HepG2 (cell line): ENCODE measurements around the gene QRICH2. TPM values are rescaled to one million over a fixed set of nuclear protein-coding genes. Genes with fewer than 3 reads are reported as not detected.
A peak's percentile ranks its signal among the peaks of the same experiment; 100 is the strongest.

ENCODE experiments used
- CREM ChIP-seq, 2 experiments: sonication (generic) in 1 of 2; formaldehyde crosslinking in 1 of 2; IDR thresholded peaks; 2 replicates each; pipeline versions ENCODE4 v1.4.0 to v1.6.1; 2016 to 2020; ENCODE audit warnings: antibody characterized with exemption in 1 of 2, mild to moderate bottlenecking in 1 of 2, missing genetic modification reagents in 1 of 2
- IKZF4 ChIP-seq: sonication (generic); formaldehyde crosslinking; IDR thresholded peaks from 2 replicates; pipeline ENCODE4 v1.5.1; 2020; ENCODE audit warnings: borderline replicate concordance, mild to moderate bottlenecking, low read depth, missing genetic modification reagents; ENCODE audit errors: not compliant biosample characterization
- RCOR2 ChIP-seq: IDR thresholded peaks from 2 replicates; pipeline ENCODE4 v1.6.1; 2016; ENCODE audit warnings: missing biosample characterization, missing genetic modification reagents
- ZIK1 ChIP-seq: sonication (generic); formaldehyde crosslinking; IDR thresholded peaks from 2 replicates; pipeline ENCODE4 v1.5.0; 2020; ENCODE audit warnings: mild to moderate bottlenecking, low read depth, missing genetic modification reagents, borderline replicate concordance
- ZNF263 ChIP-seq: sonication (generic); formaldehyde crosslinking; IDR thresholded peaks from 2 replicates; pipeline ENCODE4 v1.4.0; 2020; ENCODE audit warnings: missing genetic modification reagents
- polyA plus RNA-seq, 8 experiments: library from polyadenylated mRNA; depleted of rRNA in 3 of 8; stranded (reverse) in 7 of 8; unstranded in 1 of 8; fragments of >200 nt; fragmentation: Illumina TruSeq in 4 of 8; extraction: Trizol in 4 of 8; gene quantifications; 2 replicates each; pipeline versions ENCODE4 v1.2.1 to v1.2.3, GENCODE V29; 2011 to 2016; ENCODE audit warnings: low read depth in 4 of 8, missing spikeins in 1 of 8, mixed read lengths in 1 of 8; ENCODE audit not compliant: insufficient read depth in 1 of 8
- total RNA-seq, 5 experiments: library from RNA; depleted of rRNA; stranded (reverse); fragments of >200 nt; fragmentation: Illumina TruSeq; extraction: Trizol; gene quantifications; 2 replicates each; pipeline ENCODE4 v1.2.3, GENCODE V29; 2016; ENCODE audit warnings: low read depth in 1 of 5
- TF ChIP-seq, protein P1 (sequence below): sonication (generic); formaldehyde crosslinking; IDR thresholded peaks from 2 replicates; pipeline ENCODE4 v1.4.0; 2020; ENCODE audit warnings: missing genetic modification reagents, borderline replicate concordance
- TF ChIP-seq, protein P2 (sequence below): sonication (generic); formaldehyde crosslinking; IDR thresholded peaks from 2 replicates; pipeline ENCODE4 v1.4.0; 2020; ENCODE audit warnings: missing genetic modification reagents
- TF ChIP-seq, protein P3 (sequence below): sonication (generic); formaldehyde crosslinking; conservative IDR thresholded peaks from 2 replicates; pipeline ENCODE4 v1.8.0; 2022; ENCODE audit warnings: mild to moderate bottlenecking, moderate library complexity, missing genetic modification reagents
- TF ChIP-seq, protein P4 (sequence below): sonication (generic); formaldehyde crosslinking; IDR thresholded peaks from 2 replicates; pipeline ENCODE4 v1.4.0; 2020; ENCODE audit warnings: missing genetic modification reagents, borderline replicate concordance

Gene QRICH2
- total and polyA plus RNA-seq, 2 of the 13 experiments (the other 11 are each of a cell fraction or from before 2014, with no cell fraction given), result 3.7 to 5.7 TPM

DNA sequence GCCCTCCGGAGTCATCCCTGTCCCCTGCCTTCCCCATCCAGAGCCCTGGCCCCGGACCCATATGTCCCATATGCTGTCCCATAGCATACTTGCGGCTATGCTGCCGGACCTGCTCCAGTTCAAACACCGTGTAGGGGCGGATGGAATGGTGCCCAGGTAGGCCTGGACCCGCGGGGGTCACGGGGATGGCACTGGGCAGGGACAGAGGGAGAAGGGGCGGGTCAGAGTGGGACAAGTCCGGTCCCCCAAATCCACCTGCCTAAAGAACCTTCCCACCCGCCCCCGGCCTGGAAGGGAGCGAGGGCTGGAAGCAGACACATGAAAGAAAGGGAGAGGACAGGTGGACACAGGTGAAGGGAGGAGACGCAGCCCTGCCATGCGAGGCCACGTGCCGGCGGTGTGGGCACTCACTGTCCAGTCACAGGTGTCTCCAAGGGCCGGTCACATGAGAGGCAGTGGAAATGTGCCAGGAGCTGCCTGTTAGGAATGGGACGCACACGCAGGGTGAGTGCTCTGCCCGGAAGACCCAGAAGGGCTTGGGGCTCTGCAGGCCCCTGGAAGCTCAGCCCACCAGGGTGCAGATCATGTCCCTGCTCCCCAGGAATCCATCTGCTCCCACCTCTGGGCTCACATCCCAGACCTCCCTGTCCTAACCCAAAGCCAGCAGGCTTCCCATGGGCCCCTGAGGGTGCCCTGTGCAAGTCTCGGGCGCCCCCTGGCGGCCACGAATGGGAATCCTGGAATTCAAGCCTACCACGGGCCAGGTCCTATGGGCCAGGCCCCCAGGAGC lies 28.9 kb downstream of the QRICH2 start (continued):
- TF ChIP-seq, protein P1, sequence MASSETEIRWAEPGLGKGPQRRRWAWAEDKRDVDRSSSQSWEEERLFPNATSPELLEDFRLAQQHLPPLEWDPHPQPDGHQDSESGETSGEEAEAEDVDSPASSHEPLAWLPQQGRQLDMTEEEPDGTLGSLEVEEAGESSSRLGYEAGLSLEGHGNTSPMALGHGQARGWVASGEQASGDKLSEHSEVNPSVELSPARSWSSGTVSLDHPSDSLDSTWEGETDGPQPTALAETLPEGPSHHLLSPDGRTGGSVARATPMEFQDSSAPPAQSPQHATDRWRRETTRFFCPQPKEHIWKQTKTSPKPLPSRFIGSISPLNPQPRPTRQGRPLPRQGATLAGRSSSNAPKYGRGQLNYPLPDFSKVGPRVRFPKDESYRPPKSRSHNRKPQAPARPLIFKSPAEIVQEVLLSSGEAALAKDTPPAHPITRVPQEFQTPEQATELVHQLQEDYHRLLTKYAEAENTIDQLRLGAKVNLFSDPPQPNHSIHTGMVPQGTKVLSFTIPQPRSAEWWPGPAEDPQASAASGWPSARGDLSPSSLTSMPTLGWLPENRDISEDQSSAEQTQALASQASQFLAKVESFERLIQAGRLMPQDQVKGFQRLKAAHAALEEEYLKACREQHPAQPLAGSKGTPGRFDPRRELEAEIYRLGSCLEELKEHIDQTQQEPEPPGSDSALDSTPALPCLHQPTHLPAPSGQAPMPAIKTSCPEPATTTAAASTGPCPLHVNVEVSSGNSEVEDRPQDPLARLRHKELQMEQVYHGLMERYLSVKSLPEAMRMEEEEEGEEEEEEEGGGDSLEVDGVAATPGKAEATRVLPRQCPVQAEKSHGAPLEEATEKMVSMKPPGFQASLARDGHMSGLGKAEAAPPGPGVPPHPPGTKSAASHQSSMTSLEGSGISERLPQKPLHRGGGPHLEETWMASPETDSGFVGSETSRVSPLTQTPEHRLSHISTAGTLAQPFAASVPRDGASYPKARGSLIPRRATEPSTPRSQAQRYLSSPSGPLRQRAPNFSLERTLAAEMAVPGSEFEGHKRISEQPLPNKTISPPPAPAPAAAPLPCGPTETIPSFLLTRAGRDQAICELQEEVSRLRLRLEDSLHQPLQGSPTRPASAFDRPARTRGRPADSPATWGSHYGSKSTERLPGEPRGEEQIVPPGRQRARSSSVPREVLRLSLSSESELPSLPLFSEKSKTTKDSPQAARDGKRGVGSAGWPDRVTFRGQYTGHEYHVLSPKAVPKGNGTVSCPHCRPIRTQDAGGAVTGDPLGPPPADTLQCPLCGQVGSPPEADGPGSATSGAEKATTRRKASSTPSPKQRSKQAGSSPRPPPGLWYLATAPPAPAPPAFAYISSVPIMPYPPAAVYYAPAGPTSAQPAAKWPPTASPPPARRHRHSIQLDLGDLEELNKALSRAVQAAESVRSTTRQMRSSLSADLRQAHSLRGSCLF (CRISPR knock-in tag), result no peak
- TF ChIP-seq IKZF4 (CRISPR knock-in tag), result no peak
- no peak for TF ChIP-seq CREM (IDR thresholded peaks at IDR 0.05)
- TF ChIP-seq CREM (CRISPR knock-in tag; IDR thresholded peaks at IDR 0.05), result no peak
- TF ChIP-seq, protein P2, sequence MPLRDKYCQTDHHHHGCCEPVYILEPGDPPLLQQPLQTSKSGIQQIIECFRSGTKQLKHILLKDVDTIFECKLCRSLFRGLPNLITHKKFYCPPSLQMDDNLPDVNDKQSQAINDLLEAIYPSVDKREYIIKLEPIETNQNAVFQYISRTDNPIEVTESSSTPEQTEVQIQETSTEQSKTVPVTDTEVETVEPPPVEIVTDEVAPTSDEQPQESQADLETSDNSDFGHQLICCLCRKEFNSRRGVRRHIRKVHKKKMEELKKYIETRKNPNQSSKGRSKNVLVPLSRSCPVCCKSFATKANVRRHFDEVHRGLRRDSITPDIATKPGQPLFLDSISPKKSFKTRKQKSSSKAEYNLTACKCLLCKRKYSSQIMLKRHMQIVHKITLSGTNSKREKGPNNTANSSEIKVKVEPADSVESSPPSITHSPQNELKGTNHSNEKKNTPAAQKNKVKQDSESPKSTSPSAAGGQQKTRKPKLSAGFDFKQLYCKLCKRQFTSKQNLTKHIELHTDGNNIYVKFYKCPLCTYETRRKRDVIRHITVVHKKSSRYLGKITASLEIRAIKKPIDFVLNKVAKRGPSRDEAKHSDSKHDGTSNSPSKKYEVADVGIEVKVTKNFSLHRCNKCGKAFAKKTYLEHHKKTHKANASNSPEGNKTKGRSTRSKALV (CRISPR knock-in tag), result no peak; the same call in 1 of the 2 replicates
- TF ChIP-seq, protein P3, sequence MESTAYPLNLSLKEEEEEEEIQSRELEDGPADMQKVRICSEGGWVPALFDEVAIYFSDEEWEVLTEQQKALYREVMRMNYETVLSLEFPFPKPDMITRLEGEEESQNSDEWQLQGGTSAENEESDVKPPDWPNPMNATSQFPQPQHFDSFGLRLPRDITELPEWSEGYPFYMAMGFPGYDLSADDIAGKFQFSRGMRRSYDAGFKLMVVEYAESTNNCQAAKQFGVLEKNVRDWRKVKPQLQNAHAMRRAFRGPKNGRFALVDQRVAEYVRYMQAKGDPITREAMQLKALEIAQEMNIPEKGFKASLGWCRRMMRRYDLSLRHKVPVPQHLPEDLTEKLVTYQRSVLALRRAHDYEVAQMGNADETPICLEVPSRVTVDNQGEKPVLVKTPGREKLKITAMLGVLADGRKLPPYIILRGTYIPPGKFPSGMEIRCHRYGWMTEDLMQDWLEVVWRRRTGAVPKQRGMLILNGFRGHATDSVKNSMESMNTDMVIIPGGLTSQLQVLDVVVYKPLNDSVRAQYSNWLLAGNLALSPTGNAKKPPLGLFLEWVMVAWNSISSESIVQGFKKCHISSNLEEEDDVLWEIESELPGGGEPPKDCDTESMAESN (CRISPR knock-in tag), result 0 out of 2 replicates have a peak, but pooled peaks have one; percentile 21
- TF ChIP-seq RCOR2 (CRISPR knock-in tag), result no peak
- TF ChIP-seq, protein P4, sequence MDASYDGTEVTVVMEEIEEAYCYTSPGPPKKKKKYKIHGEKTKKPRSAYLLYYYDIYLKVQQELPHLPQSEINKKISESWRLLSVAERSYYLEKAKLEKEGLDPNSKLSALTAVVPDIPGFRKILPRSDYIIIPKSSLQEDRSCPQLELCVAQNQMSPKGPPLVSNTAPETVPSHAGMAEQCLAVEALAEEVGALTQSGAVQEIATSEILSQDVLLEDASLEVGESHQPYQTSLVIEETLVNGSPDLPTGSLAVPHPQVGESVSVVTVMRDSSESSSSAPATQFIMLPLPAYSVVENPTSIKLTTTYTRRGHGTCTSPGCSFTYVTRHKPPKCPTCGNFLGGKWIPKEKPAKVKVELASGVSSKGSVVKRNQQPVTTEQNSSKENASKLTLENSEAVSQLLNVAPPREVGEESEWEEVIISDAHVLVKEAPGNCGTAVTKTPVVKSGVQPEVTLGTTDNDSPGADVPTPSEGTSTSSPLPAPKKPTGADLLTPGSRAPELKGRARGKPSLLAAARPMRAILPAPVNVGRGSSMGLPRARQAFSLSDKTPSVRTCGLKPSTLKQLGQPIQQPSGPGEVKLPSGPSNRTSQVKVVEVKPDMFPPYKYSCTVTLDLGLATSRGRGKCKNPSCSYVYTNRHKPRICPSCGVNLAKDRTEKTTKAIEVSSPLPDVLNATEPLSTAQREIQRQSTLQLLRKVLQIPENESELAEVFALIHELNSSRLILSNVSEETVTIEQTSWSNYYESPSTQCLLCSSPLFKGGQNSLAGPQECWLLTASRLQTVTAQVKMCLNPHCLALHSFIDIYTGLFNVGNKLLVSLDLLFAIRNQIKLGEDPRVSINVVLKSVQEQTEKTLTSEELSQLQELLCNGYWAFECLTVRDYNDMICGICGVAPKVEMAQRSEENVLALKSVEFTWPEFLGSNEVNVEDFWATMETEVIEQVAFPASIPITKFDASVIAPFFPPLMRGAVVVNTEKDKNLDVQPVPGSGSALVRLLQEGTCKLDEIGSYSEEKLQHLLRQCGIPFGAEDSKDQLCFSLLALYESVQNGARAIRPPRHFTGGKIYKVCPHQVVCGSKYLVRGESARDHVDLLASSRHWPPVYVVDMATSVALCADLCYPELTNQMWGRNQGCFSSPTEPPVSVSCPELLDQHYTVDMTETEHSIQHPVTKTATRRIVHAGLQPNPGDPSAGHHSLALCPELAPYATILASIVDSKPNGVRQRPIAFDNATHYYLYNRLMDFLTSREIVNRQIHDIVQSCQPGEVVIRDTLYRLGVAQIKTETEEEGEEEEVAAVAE (CRISPR knock-in tag), result 0 out of 2 replicates have a peak, but pooled peaks have one; percentile 16
- no peak for TF ChIP-seq ZNF263 (CRISPR knock-in tag)
- TF ChIP-seq ZIK1, result 0 out of 2 replicates have a peak, but pooled peaks have one; percentile 37
